IMR-90 (cell line): ENCODE results near the gene TAF11L3. TPM values are rescaled to one million over a fixed set of nuclear protein-coding genes. Genes with fewer than 3 reads are reported as not detected.

Source experiments
- ATAC-seq: fragments of 200-7000 bp; cut with Tn5 transposase; 2 replicates; pipeline ENCODE4 v1.9.1; 2020; ENCODE audit warnings: low read depth, mild to moderate bottlenecking, moderate library complexity
- BruUV-seq: library from RNA; stranded (reverse); fragments of 400-500 nt; replicated peaks from 2 replicates; lab custom pipeline; 2021; lab: Mats Ljungman, UMichigan
- CTCF ChIA-PET: fragments of 300-600 bp; formaldehyde crosslinking; extraction: SDS; loops from one replicate; lab custom pipeline; 2021; ENCODE audit warnings: antibody characterized with exemption; lab: Yijun Ruan, JAX
- POLR2A ChIA-PET: fragments of 300-600 bp; sonication (Branson Sonifier 250); formaldehyde crosslinking; loops from one replicate; lab custom pipeline; 2022; ENCODE audit warnings: antibody characterized with exemption; ENCODE audit not compliant: unreplicated experiment; lab: Charles Lee
- DNase-seq: peaks from one replicate; pipeline ENCODE4 v3.0.0; 2013
- H2AFZ ChIP-seq: replicated peaks from 2 replicates; pipeline ENCODE3; 2013; ENCODE audit warnings: low read length, mild to moderate bottlenecking; ENCODE audit not compliant: poor library complexity
- H2AK5ac ChIP-seq: 2 replicates; pipeline ENCODE4 v1.6.1; 2013; ENCODE audit warnings: low read depth, low read length, inconsistent platforms
- H2AK9ac ChIP-seq: replicated peaks from 2 replicates; pipeline ENCODE3; 2013; ENCODE audit warnings: mild to moderate bottlenecking, low read depth, low read length, moderate library complexity; ENCODE audit not compliant: poor library complexity
- H2BK120ac ChIP-seq: 2 replicates; pipeline ENCODE4 v1.6.1; 2013; ENCODE audit warnings: low read depth, low read length, inconsistent platforms
- H2BK15ac ChIP-seq: 3 replicates; pipeline ENCODE4 v1.6.1; 2013; ENCODE audit warnings: low read depth, low read length, inconsistent platforms
- H2BK20ac ChIP-seq: 2 replicates; pipeline ENCODE4 v1.6.1; 2013; ENCODE audit warnings: low read depth, mild to moderate bottlenecking, inconsistent platforms, low read length, moderate library complexity
- H2BK5ac ChIP-seq: 2 replicates; pipeline ENCODE4 v1.6.1; 2013; ENCODE audit warnings: mild to moderate bottlenecking, low read depth, low read length, inconsistent platforms; ENCODE audit not compliant: poor library complexity, severe bottlenecking
- H3K14ac ChIP-seq: replicated peaks from 2 replicates; pipeline ENCODE4 v1.6.1; 2013; ENCODE audit warnings: low read depth, low read length, inconsistent platforms
- H3K18ac ChIP-seq: 2 replicates; pipeline ENCODE4 v1.6.1; 2013; ENCODE audit warnings: low read depth, low read length, control low read depth
- H3K23ac ChIP-seq: 2 replicates; pipeline ENCODE4 v1.6.1; 2013; ENCODE audit warnings: low read depth, low read length, inconsistent platforms
- H3K27ac ChIP-seq: 2 replicates; pipeline ENCODE4 v1.5.1; 2013; ENCODE audit warnings: mild to moderate bottlenecking, control low read depth, low read length; ENCODE audit not compliant: insufficient read depth
- H3K27me3 ChIP-seq: 2 replicates; pipeline ENCODE4 v1.6.1; 2013; ENCODE audit warnings: low read length; ENCODE audit not compliant: control insufficient read depth, insufficient read depth
- H3K36me3 ChIP-seq: 2 replicates; pipeline ENCODE4 v1.6.1; 2013; ENCODE audit warnings: low read length, mixed read lengths; ENCODE audit not compliant: control insufficient read depth, insufficient read depth
- H3K4ac ChIP-seq: 2 replicates; pipeline ENCODE4 v1.6.1; 2013; ENCODE audit warnings: low read depth, low read length, inconsistent platforms
- H3K4me1 ChIP-seq: 2 replicates; pipeline ENCODE4 v1.6.1; 2013; ENCODE audit warnings: low read length, mixed read lengths; ENCODE audit not compliant: control insufficient read depth, insufficient read depth
- H3K4me2 ChIP-seq: 2 replicates; pipeline ENCODE4 v1.6.1; 2013; ENCODE audit warnings: low read depth, mild to moderate bottlenecking, control low read depth, low read length, moderate library complexity
- H3K4me3 ChIP-seq: 2 replicates; pipeline ENCODE4 v1.5.1; 2013; ENCODE audit warnings: low read depth, mild to moderate bottlenecking, control low read depth, low read length, moderate library complexity; ENCODE audit not compliant: insufficient read depth
- H3K56ac ChIP-seq: 2 replicates; pipeline ENCODE4 v1.6.1; 2013; ENCODE audit warnings: low read length, inconsistent platforms; ENCODE audit not compliant: insufficient read depth; ENCODE audit errors: extremely low read depth
- H3K79me1 ChIP-seq, 2 experiments: 2 replicates each; pipeline ENCODE4 v1.6.1; 2013; ENCODE audit warnings: low read length in 2 of 2, inconsistent platforms in 1 of 2, low read depth in 1 of 2
- H3K9ac ChIP-seq: 2 replicates; pipeline ENCODE4 v1.6.1; 2013; ENCODE audit warnings: low read depth, low read length, control low read depth
- H3K9me1 ChIP-seq: 2 replicates; pipeline ENCODE4 v1.6.1; 2013; ENCODE audit warnings: low read length, inconsistent platforms; ENCODE audit not compliant: insufficient read depth
- H3K9me3 ChIP-seq: 2 replicates; pipeline ENCODE4 v1.6.1; 2013; ENCODE audit warnings: low read length; ENCODE audit not compliant: control insufficient read depth, insufficient read depth
- H4K20me1 ChIP-seq: 2 replicates; pipeline ENCODE4 v1.6.1; 2013; ENCODE audit warnings: low read length, inconsistent platforms; ENCODE audit not compliant: insufficient read depth
- H4K5ac ChIP-seq: 2 replicates; pipeline ENCODE4 v1.6.1; 2013; ENCODE audit warnings: mild to moderate bottlenecking, low read depth, low read length, control low read depth
- H4K8ac ChIP-seq, 2 experiments: 2 replicates each; pipeline ENCODE4 v1.6.1; 2013; ENCODE audit warnings: low read depth in 2 of 2, low read length in 2 of 2, control low read depth in 1 of 2, inconsistent platforms in 1 of 2
- H4K91ac ChIP-seq: 2 replicates; pipeline ENCODE4 v1.6.1; 2013; ENCODE audit warnings: low read depth, low read length, inconsistent platforms; ENCODE audit not compliant: insufficient read depth
- BHLHE40 ChIP-seq: fragments of 150-350 bp; IDR thresholded peaks from 2 replicates; pipeline ENCODE4 v1.6.1; 2016; ENCODE audit warnings: mild to moderate bottlenecking, low read depth, low read length
- CEBPB ChIP-seq: IDR thresholded peaks from 2 replicates; pipeline ENCODE4 v1.6.1; 2012; ENCODE audit warnings: low read depth, low read length, improper control_type of control experiment
- CTCF ChIP-seq: conservative IDR thresholded peaks from 2 replicates; pipeline ENCODE4 v1.5.1; 2012; ENCODE audit warnings: mild to moderate bottlenecking, low read depth, low read length, improper control_type of control experiment
- MXI1 ChIP-seq: IDR thresholded peaks from 2 replicates; pipeline ENCODE4 v1.6.1; 2012; ENCODE audit warnings: low read depth, mild to moderate bottlenecking, low read length, moderate library complexity, borderline replicate concordance
- NFE2L2 ChIP-seq: fragments of 150-350 bp; IDR thresholded peaks from 2 replicates; pipeline ENCODE4 v1.6.1; 2016; ENCODE audit warnings: low read depth, mild to moderate bottlenecking, low read length
- POLR2A ChIP-seq: IDR thresholded peaks from 2 replicates; pipeline ENCODE4 v1.6.1; 2012; ENCODE audit warnings: mild to moderate bottlenecking, low read depth, low read length
- RAD21 ChIP-seq: IDR thresholded peaks from 2 replicates; pipeline ENCODE4 v1.6.1; 2012; ENCODE audit warnings: low read length, improper control_type of control experiment
- RCOR1 ChIP-seq: IDR thresholded peaks from 2 replicates; pipeline ENCODE4 v1.6.1; 2012; ENCODE audit warnings: mild to moderate bottlenecking, low read length, improper control_type of control experiment; ENCODE audit not compliant: insufficient replicate concordance
- RFX5 ChIP-seq: IDR thresholded peaks from 2 replicates; pipeline ENCODE4 v1.8.0; 2012; ENCODE audit warnings: low read depth, mild to moderate bottlenecking, low read length, moderate library complexity
- SMC3 ChIP-seq: fragments of 150-350 bp; IDR thresholded peaks from 2 replicates; pipeline ENCODE4 v1.6.1; 2016; ENCODE audit warnings: low read depth, mild to moderate bottlenecking, antibody characterized with exemption, low read length, moderate library complexity
- WGBS, 2 experiments: methylation state at CpG; one replicate each; pipeline versions ENCODE4 v1.1.5 to v1.1.7; 2013; ENCODE audit warnings: missing lambda C conversion rate in 2 of 2; ENCODE audit not compliant: insufficient read length in 1 of 2; ENCODE audit errors: extremely low coverage in 2 of 2; 5-methylcytosine and 5-hydroxymethylcytosine counted together
- dilution Hi-C: fragments of 300-500 bp; cut with HindIII; formaldehyde crosslinking; loops from one replicate; pipeline ENCODE4 v1.14.3; 2018; ENCODE audit warnings: low sequenced_read_pairs; ENCODE audit not compliant: unreplicated experiment
- in situ Hi-C: fragments of 300-500 bp; cut with MboI; formaldehyde crosslinking; loops from 3 replicates; pipeline ENCODE4 v1.14.3; 2019; ENCODE audit warnings: low sequenced_read_pairs, inconsistent platforms, mixed read lengths
- intact Hi-C: fragments of 100-400 bp; cut with micrococcal nuclease; formaldehyde crosslinking; loops from 2 replicates; pipeline ENCODE4 v1.10.0; 2022
- polyA plus RNA-seq, 3 experiments: library from polyadenylated mRNA; depleted of rRNA; stranded (reverse); fragments of >200 nt; gene quantifications; 2 replicates each; pipeline ENCODE4 v1.2.3, GENCODE V29; 2012; ENCODE audit warnings: low replicate concordance in 1 of 3
- total RNA-seq: library from RNA; depleted of rRNA; stranded (reverse); fragments of >200 nt; gene quantifications from 2 replicates; pipeline ENCODE4 v1.2.3, GENCODE V29; 2012
- TF ChIP-seq, protein P1 (sequence below): fragments of 150-350 bp; IDR thresholded peaks from 2 replicates; pipeline ENCODE4 v1.6.1; 2016; ENCODE audit warnings: low read depth, mild to moderate bottlenecking, low read length, moderate library complexity, borderline replicate concordance

TAF11L3 gene
- total and polyA plus RNA-seq, 2 of the 4 experiments (the other 2 are of a cell fraction) = not detected

DNA sequence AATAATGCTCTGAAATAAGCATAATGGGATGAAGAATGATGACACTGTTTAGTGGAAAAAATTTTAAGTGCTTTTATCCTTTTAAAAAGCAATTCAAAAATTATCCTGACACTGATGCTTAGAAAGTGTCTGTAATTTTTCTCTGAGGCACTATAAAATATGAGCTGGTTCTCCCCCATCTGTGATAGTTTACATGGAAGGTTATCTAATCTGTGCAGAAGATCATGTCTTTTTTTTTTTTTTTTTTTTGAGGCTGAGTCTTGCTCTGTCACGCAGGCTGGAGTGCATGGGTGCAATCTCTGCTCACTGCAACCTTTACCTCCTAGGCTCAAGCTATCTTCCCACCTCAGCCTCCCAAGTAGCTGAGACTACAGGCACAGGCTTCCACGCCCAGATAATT lies 35.4 kb upstream of the TAF11L3 start:
- Histone ChIP-seq H3K9ac (no peak overlapping the region), H2BK5ac (no peak overlapping the region), H3K9me3 (no peaks in the 10 kb centered on the region), H2AFZ (no peak overlapping the region), H2BK120ac (no peak overlapping the region), H3K14ac (no peak overlapping the region), H3K4me2 (no peak overlapping the region), H2AK5ac (no peak overlapping the region), H3K36me3 (no peaks in the 10 kb centered on the region), H3K9me1 (no peaks in the 10 kb centered on the region), H4K5ac (no peak overlapping the region), H2BK20ac (no peak overlapping the region), H2BK15ac (no peak overlapping the region), H4K8ac (no peak overlapping the region), H2AK9ac (no peak overlapping the region), H3K23ac (no peak overlapping the region), H4K91ac (no peak overlapping the region), H3K27me3 (peaks cover 4% of the 10 kb centered on the region), H3K4ac (no peak overlapping the region), H3K27ac (no peak overlapping the region), H3K4me1 (no peaks in the 10 kb centered on the region), H3K79me1 (no peaks in the 10 kb centered on the region), H3K4me3 (no peak overlapping the region), H4K20me1 (no peaks in the 10 kb centered on the region), H3K18ac (no peak overlapping the region), H3K56ac (no peak overlapping the region)
- in situ Hi-C loops = no loop called here
- BruUV-seq = no TSS peak
- ChIA-PET CTCF (no interaction called here), POLR2A (no interaction called here)
- intact Hi-C loops = no loop called here
- dilution Hi-C loops = no loop called here
- no CpG with 5 or more reads among the region's 2 CpGs for WGBS, 2 experiments
- ATAC-seq (no peak), DNase-seq (no peak)
- TF ChIP-seq RCOR1 (no peak), CTCF (no peak), SMC3 (no peak), CEBPB (no peak), NFE2L2 (no peak), RAD21 (no peak), MXI1 (no peak), RFX5 (no peak), POLR2A (no peak), BHLHE40 (no peak)
- TF ChIP-seq, protein P1, sequence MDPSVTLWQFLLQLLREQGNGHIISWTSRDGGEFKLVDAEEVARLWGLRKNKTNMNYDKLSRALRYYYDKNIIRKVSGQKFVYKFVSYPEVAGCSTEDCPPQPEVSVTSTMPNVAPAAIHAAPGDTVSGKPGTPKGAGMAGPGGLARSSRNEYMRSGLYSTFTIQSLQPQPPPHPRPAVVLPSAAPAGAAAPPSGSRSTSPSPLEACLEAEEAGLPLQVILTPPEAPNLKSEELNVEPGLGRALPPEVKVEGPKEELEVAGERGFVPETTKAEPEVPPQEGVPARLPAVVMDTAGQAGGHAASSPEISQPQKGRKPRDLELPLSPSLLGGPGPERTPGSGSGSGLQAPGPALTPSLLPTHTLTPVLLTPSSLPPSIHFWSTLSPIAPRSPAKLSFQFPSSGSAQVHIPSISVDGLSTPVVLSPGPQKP = no peak
